Fibroblast of mammary gland (primary cell): ENCODE data around the gene ARRDC1.
A peak's percentile ranks its signal among the peaks of the same experiment; 100 is the strongest.
"Not testable (repeated sequence)": the region's sequence is repeated elsewhere in the genome, so short reads cannot be mapped to it uniquely, and the experiment has no call there.

Experiments
- DNase-seq: peaks from one replicate; pipeline ENCODE4 v3.0.0-alpha.2; 2010; ENCODE audit warnings: low read depth
- H3K4me3 ChIP-seq: 2 replicates; pipeline ENCODE4 v1.5.1; 2011; ENCODE audit warnings: low read depth, mild to moderate bottlenecking, low read length, moderate library complexity; ENCODE audit not compliant: control insufficient read depth
- TF ChIP-seq, protein P1 (sequence below): conservative IDR thresholded peaks from 2 replicates; pipeline ENCODE4 v1.5.1; 2011; ENCODE audit warnings: low read depth, low read length, inconsistent platforms; ENCODE audit not compliant: control insufficient read depth, insufficient read depth

ARRDC1 gene

DNA sequence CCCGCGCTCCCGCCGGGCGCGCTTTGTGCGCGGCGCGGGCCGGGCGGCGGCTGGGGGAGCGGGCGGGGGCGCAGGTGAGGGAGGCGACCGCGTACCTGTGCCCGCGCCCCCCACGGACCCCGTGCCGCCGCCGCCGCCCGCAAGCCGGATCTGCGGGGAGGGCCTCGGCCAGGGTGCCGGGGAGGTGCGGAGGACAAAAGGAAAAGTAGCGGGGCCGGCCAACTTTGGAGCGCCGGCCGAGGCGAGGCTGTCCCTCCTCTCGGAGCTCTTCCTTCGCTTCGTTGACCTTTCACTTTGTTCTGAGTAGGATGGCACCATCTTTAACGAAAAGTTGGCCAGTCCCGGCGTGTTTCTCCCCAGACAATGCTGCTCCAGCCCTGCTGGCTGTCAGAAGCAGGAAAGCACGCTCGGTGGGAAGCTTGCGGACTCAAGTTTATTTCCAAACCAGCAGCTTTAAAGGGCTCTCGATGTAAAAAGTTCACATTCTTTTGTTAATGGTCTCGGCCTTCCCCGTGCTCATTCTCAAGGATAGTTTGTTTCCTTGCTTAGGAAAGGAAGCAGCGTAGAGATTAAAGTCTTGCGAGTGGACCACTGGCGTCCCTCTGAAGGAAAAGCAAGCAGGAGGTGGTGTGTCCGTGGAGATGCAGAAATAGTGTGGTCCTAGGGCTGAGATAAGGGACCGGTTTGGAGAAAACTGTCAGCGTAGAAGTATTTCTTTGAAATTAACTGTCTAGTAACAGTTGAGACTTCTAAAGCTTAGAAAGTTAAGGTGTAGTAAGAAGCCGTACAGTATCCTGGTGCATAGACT lies 14.0 kb downstream of the ARRDC1 start:
- DNase-seq, result peak; percentile 49
- TF ChIP-seq, protein P1, sequence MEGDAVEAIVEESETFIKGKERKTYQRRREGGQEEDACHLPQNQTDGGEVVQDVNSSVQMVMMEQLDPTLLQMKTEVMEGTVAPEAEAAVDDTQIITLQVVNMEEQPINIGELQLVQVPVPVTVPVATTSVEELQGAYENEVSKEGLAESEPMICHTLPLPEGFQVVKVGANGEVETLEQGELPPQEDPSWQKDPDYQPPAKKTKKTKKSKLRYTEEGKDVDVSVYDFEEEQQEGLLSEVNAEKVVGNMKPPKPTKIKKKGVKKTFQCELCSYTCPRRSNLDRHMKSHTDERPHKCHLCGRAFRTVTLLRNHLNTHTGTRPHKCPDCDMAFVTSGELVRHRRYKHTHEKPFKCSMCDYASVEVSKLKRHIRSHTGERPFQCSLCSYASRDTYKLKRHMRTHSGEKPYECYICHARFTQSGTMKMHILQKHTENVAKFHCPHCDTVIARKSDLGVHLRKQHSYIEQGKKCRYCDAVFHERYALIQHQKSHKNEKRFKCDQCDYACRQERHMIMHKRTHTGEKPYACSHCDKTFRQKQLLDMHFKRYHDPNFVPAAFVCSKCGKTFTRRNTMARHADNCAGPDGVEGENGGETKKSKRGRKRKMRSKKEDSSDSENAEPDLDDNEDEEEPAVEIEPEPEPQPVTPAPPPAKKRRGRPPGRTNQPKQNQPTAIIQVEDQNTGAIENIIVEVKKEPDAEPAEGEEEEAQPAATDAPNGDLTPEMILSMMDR, result no peak
- peak overlapping the region; percentile 86 for H3K4me3 ChIP-seq

DNA sequence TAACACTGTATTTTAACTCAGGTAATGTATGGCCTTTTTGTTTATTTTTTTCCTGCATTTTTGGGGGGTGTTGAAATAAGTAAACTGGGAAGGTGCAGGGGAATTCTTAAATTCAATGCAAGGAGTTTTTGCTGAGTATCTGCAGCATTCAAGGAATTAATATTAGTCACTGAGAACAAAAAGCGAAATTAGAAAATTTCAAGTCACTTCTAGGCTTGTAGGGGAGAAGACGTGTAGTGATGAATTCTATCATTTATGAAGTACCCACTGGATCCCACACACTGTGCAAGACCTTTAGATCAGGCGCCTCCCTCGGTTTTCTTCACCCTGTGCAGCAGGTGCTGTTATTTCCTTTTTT lies 14.5 kb downstream of the ARRDC1 start:
- no peak for DNase-seq
- H3K4me3 ChIP-seq, result peak overlapping the region; percentile 86
- TF ChIP-seq, protein P1, result no peak

DNA sequence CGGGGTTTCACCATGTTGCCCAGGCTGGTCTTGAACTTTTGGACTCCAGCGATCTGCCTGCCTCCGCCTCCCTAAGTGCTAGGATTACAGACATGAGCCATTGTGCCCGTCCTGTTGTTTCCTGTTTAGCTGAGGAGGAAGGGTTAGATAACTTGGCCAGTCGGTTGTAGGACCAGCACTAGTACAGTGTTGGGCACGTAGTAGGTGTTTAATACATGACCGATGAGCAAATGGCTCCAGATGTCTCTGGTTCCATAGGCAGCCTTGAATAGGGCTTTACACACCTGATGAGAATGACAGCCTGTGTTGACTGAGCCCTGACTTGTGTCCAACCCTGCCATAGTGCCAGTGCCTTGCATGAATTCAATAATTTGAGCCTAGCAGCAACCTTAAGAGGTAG lies 15.1 kb downstream of the ARRDC1 start:
- peak overlapping the region; percentile 86 for H3K4me3 ChIP-seq
- DNase-seq, result no peak
- TF ChIP-seq, protein P1, result no peak

DNA sequence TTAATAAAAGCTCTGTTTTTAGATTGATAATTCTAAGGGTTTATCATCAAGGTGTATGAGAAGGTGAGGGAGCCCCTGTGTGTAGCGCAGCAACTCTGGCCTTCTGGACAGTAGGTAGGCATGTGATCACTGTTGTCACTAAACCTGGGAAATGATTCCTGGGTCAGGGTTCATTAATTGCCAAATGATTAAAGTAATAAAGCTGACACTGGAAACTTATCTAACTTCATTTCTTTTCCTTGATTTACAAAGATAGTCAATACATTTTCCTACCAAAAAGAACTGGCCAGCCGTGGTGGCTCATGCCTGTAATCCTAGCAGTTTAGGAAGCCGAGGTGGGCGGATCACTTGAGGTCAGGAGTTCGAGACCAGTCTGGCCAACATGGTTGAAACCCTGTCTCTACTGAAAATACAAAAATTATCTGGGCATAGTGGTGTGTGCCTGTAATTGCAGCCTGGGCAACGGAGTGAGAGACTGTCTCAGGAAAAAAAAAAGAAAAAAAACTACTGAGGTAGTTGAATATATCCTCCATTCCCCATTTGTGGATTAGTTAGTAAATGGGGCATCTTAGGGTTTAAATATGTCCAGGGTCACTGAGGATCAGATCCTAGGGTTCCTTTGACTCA lies 15.8 kb downstream of the ARRDC1 start:
- DNase-seq, result peak; percentile 33
- TF ChIP-seq, protein P1, result peak; percentile 35
- no peak overlapping the region for H3K4me3 ChIP-seq

DNA sequence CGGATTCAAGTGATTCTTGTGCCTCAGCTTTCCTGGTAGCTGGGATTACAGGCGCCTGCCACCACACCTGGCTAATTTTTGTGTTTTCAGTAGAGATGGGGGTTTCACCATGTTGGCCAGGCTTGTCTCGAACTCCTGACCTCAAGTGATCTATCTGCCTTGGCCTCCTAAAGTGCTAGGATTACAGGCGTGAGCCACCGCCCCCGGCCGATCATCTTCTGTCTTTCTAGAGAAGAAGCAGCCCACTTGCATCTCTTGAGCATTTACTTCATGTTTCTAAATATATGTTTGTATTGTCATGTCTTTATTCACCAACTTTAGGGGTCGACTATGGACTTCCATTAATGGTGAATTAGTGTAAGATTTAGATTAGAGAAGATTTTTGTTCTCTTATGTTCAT lies 16.7 kb downstream of the ARRDC1 start:
- not testable (repeated sequence) for DNase-seq, H3K4me3 ChIP-seq

DNA sequence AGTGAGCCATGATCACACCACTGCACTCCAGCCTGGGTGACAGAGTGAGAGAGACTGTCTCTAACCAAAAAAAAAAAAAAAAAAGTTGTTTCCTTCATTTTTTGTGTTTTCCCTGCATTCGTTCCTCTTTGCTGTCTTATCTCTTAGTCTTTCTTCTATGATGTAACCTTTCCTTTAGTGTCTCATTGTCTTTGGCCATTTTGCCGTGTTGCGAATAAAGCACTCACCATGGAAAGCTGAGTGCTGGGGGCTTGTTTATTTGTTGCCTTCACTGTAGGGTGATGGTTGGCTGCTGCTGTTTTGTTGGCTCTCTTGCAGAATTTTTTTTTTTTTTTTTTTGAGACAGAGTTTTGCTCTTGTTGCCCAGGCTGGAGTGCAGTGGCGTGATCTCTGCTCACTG lies 21.0 kb downstream of the ARRDC1 start:
- TF ChIP-seq, protein P1, result no peak
- H3K4me3 ChIP-seq, result no peak overlapping the region
- DNase-seq, result no peak

DNA sequence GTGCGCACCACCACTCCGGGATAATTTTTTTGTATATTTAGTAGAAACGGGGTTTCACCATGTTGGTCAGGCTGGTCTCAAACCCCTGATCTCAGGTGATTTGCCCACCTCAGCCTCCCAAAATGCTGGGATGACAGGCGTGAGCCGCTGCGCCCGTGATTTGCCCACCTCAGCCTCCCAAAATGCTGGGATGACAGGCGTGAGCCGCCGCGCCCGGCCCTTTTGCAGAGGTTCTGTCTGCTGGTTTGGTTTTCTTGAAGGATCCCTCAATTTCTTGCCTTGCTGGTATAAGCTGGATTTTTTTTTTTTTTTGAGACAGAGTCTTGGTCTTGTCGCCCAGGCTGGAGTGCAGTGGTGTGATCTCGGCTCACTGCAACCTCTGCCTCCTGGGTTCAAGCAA lies 21.9 kb downstream of the ARRDC1 start:
- DNase-seq, result not testable (repeated sequence)

More for the DNA sequence above, 21.9 kb downstream of the ARRDC1 start:
- H3K4me3 ChIP-seq, result not testable (repeated sequence)
